Lower leg skin (tissue), 3 donors: ENCODE results near the gene ATP5PD.

Source experiments
- CTCF ChIP-seq, 3 donors: fragments of 450-650 bp; IDR thresholded peaks; one replicate each; pipeline ENCODE4 v1.5.1; 2016; ENCODE audit warnings: antibody characterized with exemption in 3 of 3, mild to moderate bottlenecking in 3 of 3, moderate library complexity in 2 of 3
- POLR2A ChIP-seq, 2 donors: fragments of 450-650 bp; IDR thresholded peaks; one replicate each; pipeline ENCODE4 v1.6.1; 2016 to 2017; ENCODE audit warnings: antibody characterized with exemption in 2 of 2, mild to moderate bottlenecking in 1 of 2, moderate library complexity in 1 of 2

GRCh38 chr17:75012096-75012345 is 34.7 kb downstream of the ATP5PD start:
- TF ChIP-seq CTCF (IDR thresholded peaks at IDR 0.05) (no peak), POLR2A (IDR thresholded peaks at IDR 0.05) (no peak)
